Aorta (tissue), 5 donors: ENCODE results near the gene IGF2R. TPM values are rescaled to one million over a fixed set of nuclear protein-coding genes. Genes with fewer than 3 reads are reported as not detected.
A peak's percentile ranks its signal among the peaks of the same experiment; 100 is the strongest.

Experiments
- ATAC-seq: fragments of 200-7000 bp; cut with Tn5 transposase; one replicate; pipeline ENCODE4 v1.9.1; 2022; ENCODE audit warnings: moderate library complexity; ENCODE audit not compliant: low FRiP score
- DNase-seq, 2 donors: peaks; one replicate each; pipeline ENCODE4 v3.0.0-alpha.2; 2020
- H3K27ac ChIP-seq, 2 donors: one replicate each; pipeline ENCODE4 v1.5.1; 2013; ENCODE audit warnings: low read length in 2 of 2, mild to moderate bottlenecking in 2 of 2, moderate library complexity in 2 of 2, control low read depth in 1 of 2, inconsistent platforms in 1 of 2, low read depth in 1 of 2
- H3K27me3 ChIP-seq, 2 donors: one replicate each; pipeline ENCODE4 v1.6.1; 2013; ENCODE audit warnings: control low read depth in 1 of 2, low read length in 1 of 2, mild to moderate bottlenecking in 1 of 2, moderate library complexity in 1 of 2; ENCODE audit not compliant: insufficient read depth in 2 of 2, control insufficient read depth in 1 of 2
- H3K36me3 ChIP-seq, 2 donors: one replicate each; pipeline ENCODE4 v1.6.1; 2013; ENCODE audit warnings: control low read depth in 1 of 2, low read length in 1 of 2, mild to moderate bottlenecking in 1 of 2; ENCODE audit not compliant: insufficient read depth in 2 of 2, control insufficient read depth in 1 of 2
- H3K4me1 ChIP-seq, 2 donors: one replicate each; pipeline ENCODE4 v1.6.1; 2013; ENCODE audit warnings: low read length in 2 of 2, control low read depth in 1 of 2, mild to moderate bottlenecking in 1 of 2, moderate library complexity in 1 of 2; ENCODE audit not compliant: insufficient read depth in 2 of 2, control insufficient read depth in 1 of 2
- H3K4me3 ChIP-seq, 2 donors: one replicate each; pipeline ENCODE4 v1.5.1; 2013; ENCODE audit warnings: low read length in 2 of 2, control low read depth in 1 of 2, mild to moderate bottlenecking in 1 of 2
- H3K9me3 ChIP-seq: one replicate; pipeline ENCODE4 v1.6.1; 2013; ENCODE audit warnings: mild to moderate bottlenecking, low read length; ENCODE audit not compliant: control insufficient read depth
- WGBS, 2 donors: extraction: QIAGEN DNeasy Blood & Tissue Kit; methylation state at CpG; one replicate each; pipeline ENCODE4 v1.1.7; 2013; 5-methylcytosine and 5-hydroxymethylcytosine counted together
- intact Hi-C, 2 donors: fragments of 100-400 bp; cut with DNase I; formaldehyde crosslinking; loops; one replicate each; pipeline versions ENCODE4 v1.14.2 to v1.15.0; 2022
- polyA plus RNA-seq, 2 donors: library from polyadenylated mRNA; stranded (reverse); fragments of 200-250 nt; gene quantifications; one replicate each; pipeline ENCODE4 v1.2.3, GENCODE V29; 2013
- total RNA-seq, 2 donors: library from RNA; stranded (reverse); fragmentation: NEBNext Ultra II Directional; extraction: Animal tissue kit (Norgen Biotek cat#: 25700); gene quantifications; one replicate each; pipeline ENCODE4 v1.2.1, GENCODE V29; 2021
- donor health status: healthy with polysubstance abuse.
- donor health status: Bipolar disorder and iron deficiency.
- donor health status: DM: no; HTN: no; CAD: no.
- donor health status: DM: no; HTN: no; CAD: no.
- donor health status: DM: yes; HTN: yes; CAD: no.

IGF2R gene
- total and polyA plus RNA-seq, 4 donors: 5.8 to 82.0 (median 54.6) TPM

DNA sequence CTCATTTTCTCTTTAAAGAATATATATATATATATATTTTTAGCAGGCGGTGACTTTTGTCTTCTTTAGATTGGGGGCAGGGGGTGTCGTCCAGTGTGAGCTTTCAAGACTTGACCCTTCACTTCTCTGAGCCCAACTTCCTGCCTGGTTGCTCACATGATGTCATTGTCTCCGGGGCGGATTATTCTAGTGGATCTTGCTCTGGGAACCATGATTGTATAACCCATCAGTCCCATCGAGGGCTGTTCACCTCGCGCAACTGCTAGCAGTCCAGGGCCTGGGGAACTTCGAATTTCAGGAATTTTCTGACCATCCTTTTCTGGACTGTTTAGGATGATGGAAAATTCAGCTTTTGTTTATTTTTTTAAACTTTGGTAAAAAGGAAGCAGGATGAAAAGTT, 1.0 kb downstream of the IGF2R start:
- no peaks in the 10 kb centered on the region for H3K9me3 ChIP-seq
- DNase-seq: peak in 1 of 2 donors; percentile 65
- no peaks in the 10 kb centered on the region for H3K27me3 ChIP-seq
- H3K36me3 ChIP-seq: no peaks in the 10 kb centered on the region
- intact Hi-C loops: loop anchor here (2.0 to 5.0 kb wide), 2 partner anchors 62 to 73 kb away; no protein-coding TSS in a partner anchor
- ATAC-seq: peak; percentile 71
- WGBS, 2 donors: 16 to 17% methylated on average over 8 of the region's 8 CpGs
- H3K4me1 ChIP-seq: peaks cover 0 to 4% of the 10 kb centered on the region in 2 donors
- no peak overlapping the region for H3K27ac ChIP-seq
- H3K4me3 ChIP-seq: peak overlapping the region; percentile 90 to 93

GRCh38 chr6:159970659-159971063, 1.8 kb downstream of the IGF2R start:
- DNase-seq (no peak), ATAC-seq (no peak)
- no peaks in the 10 kb centered on the region for H3K9me3 ChIP-seq
- no peak overlapping the region for H3K4me3 ChIP-seq
- no peak overlapping the region for H3K27ac ChIP-seq
- intact Hi-C loops: loop anchor here in 1 of 2 donors (5.0 kb wide), 1 partner anchor 62 kb away; no protein-coding TSS in a partner anchor
- H3K4me1 ChIP-seq: peaks cover 0 to 4% of the 10 kb centered on the region in 2 donors
- WGBS, 2 donors: 94 to 96% methylated on average over 18 of the region's 18 CpGs
- H3K27me3 ChIP-seq: no peaks in the 10 kb centered on the region
- no peaks in the 10 kb centered on the region for H3K36me3 ChIP-seq

- intact Hi-C loops: loop anchor here in 1 of 2 donors (5.0 kb wide), 1 partner anchor 61 kb away; no protein-coding TSS in a partner anchor
- Histone ChIP-seq H3K27me3 (no peaks in the 10 kb centered on the region), H3K4me3 (no peak overlapping the region), H3K27ac (no peak overlapping the region), H3K36me3 (no peaks in the 10 kb centered on the region), H3K4me1 (peaks cover 0 to 4% of the 10 kb centered on the region in 2 donors), H3K9me3 (no peaks in the 10 kb centered on the region)
- WGBS, 2 donors: 91 to 92% methylated on average over 12 of the region's 12 CpGs
- DNase-seq: no peak
- no peak for ATAC-seq
Observed at GRCh38 chr6:159971341-159972178, 2.7 kb downstream of the IGF2R start.

DNA sequence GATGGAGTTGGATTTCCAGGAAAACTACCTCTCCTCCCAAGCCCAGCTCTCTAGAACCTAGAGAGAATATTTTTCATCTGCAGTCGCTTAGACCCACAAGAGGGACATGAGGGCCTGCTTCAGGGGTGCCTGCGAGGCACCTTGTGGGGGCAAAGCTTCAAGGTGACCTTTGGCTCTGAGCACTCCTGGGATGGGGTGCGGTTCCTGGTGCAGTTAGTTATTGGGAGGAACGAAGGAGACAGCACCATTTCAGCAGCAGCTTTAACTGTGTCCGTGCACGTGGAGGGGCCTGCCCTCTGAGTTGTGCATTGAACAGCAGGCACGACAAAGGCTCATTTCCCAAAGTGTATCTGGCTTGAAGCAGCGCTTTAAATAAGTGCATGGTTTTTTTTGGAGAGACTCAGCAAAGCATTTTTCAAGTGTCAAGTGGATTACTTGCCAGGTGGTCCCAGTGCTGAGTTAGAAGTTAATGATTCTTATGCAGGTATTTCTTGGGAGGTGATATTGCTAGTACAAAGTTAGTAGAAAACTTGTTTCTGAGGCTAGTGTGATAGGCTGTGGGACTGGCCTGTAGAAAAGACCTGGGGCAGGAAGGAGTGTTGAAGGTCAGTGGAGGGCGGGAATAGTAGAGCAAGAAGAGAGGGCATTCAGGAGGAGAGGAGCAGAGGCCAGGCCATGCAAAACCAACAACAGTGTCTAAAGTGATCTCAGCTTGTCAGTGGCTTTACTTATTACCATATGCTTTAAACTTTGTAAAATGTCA, 3.8 kb downstream of the IGF2R start:
- Histone ChIP-seq H3K27me3 (no peaks in the 10 kb centered on the region), H3K4me3 (no peak overlapping the region), H3K27ac (no peak overlapping the region), H3K4me1 (peaks cover 0 to 7% of the 10 kb centered on the region in 2 donors), H3K36me3 (no peaks in the 10 kb centered on the region), H3K9me3 (no peaks in the 10 kb centered on the region)
- no peak for DNase-seq
- no peak for ATAC-seq
- 71% methylated on average over 9 of the region's 9 CpGs for WGBS, 2 donors
- intact Hi-C loops: loop anchor here in 1 of 2 donors (5.0 kb wide), 1 partner anchor 60 kb away; no protein-coding TSS in a partner anchor

DNA sequence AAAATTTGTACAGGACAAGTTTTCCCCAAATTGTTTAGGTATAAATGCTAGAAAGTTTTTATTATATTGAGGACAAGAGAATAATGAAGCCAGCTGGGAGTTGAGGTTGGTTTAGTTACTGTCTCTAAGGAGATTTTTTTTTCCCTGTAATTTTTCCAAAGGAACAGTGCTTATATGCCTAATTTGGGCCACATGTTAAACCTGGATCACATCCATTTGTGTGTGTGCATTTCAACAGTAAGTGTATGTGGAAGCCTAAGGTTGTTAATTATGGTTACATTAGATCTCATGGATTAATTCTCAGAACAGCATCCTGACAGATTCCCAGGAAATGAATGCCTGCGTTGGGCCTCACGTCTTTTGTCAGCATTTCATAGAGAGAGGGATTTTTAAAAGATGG, 4.5 kb downstream of the IGF2R start:
- Histone ChIP-seq H3K4me1 (peaks cover 0 to 7% of the 10 kb centered on the region in 2 donors), H3K4me3 (no peak overlapping the region), H3K27ac (no peak overlapping the region), H3K27me3 (no peaks in the 10 kb centered on the region), H3K9me3 (no peaks in the 10 kb centered on the region), H3K36me3 (no peaks in the 10 kb centered on the region)
- intact Hi-C loops: loop anchor here in 1 of 2 donors (5.0 kb wide), 1 partner anchor 59 kb away; no protein-coding TSS in a partner anchor
- 67 to 77% methylated on average over 2 of the region's 2 CpGs for WGBS, 2 donors
- ATAC-seq: no peak
- DNase-seq: no peak

DNA sequence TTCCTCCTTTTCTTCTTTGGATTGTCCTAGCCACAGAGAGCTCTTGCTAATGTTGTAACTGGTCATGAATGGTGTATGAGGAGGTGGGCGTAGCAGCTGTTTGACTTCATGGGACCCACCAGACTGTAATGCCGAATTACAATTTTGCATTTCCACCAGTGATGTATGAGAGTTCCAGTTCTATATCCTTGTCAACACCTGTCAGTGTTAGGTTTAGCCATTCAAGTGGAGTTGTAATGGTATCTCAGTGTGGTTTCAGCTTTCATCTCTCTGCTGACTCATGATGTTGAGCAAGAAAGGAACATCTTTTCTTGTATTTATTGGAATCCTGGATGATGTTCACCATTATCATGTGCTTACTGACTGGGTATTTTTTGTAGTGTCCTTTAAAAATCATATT, 5.1 kb downstream of the IGF2R start:
- peaks cover 0 to 7% of the 10 kb centered on the region in 2 donors for H3K4me1 ChIP-seq
- intact Hi-C loops: loop anchor here in 1 of 2 donors (5.0 kb wide), 1 partner anchor 58 kb away; no protein-coding TSS in a partner anchor
- 94 to 98% methylated on average over 2 of the region's 2 CpGs for WGBS, 2 donors
- no peaks in the 10 kb centered on the region for H3K9me3 ChIP-seq
- no peak for DNase-seq
- no peaks in the 10 kb centered on the region for H3K36me3 ChIP-seq
- no peak overlapping the region for H3K27ac ChIP-seq
- no peaks in the 10 kb centered on the region for H3K27me3 ChIP-seq
- no peak overlapping the region for H3K4me3 ChIP-seq
- ATAC-seq: no peak

DNA sequence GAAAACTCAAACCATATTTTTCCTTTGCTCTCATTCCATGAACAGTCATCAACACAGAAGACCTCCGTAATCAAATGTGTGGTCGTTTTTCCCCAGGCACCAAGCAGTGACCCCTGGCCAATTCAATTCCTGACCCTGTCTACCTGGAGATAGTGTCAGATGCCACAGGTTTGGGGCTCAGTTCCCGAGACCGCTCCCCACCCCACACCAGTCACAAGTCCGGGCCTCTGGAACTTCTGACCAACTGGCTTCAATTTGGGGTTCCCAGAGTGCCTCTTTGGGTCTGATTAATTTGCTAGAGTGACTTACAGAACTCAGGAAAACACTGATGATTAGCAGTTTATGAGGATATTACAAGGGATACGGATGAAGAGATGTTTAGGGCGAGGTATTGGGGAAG, 6.0 kb downstream of the IGF2R start:
- no peaks in the 10 kb centered on the region for H3K36me3 ChIP-seq
- no peaks in the 10 kb centered on the region for H3K9me3 ChIP-seq
- no peaks in the 10 kb centered on the region for H3K27me3 ChIP-seq
- peaks cover 0 to 7% of the 10 kb centered on the region in 2 donors for H3K4me1 ChIP-seq
- no peak overlapping the region for H3K27ac ChIP-seq
- WGBS, 2 donors: 89 to 95% methylated on average over 7 of the region's 7 CpGs
- no peak for DNase-seq
- intact Hi-C loops: loop anchor here in 1 of 2 donors (5.0 kb wide), 1 partner anchor 57 kb away; no protein-coding TSS in a partner anchor
- no peak overlapping the region for H3K4me3 ChIP-seq
- no peak for ATAC-seq

GRCh38 chr6:159976686-159977254, 7.9 kb downstream of the IGF2R start:
- DNase-seq (no peak), ATAC-seq (no peak)
- no peak overlapping the region for H3K4me3 ChIP-seq
- WGBS, 2 donors: 84 to 90% methylated on average over 7 of the region's 7 CpGs
- no peaks in the 10 kb centered on the region for H3K9me3 ChIP-seq
- intact Hi-C loops: no loop called here
- H3K27ac ChIP-seq: no peak overlapping the region
- no peaks in the 10 kb centered on the region for H3K36me3 ChIP-seq
- peaks cover 0 to 5% of the 10 kb centered on the region in 2 donors for H3K4me1 ChIP-seq
- H3K27me3 ChIP-seq: no peaks in the 10 kb centered on the region
